Adrenal gland (tissue), 5 donors: ENCODE measurements around the gene UBC.

ENCODE experiments used
- POLR2A ChIP-seq, 2 donors: fragments of 450-650 bp; IDR thresholded peaks; one replicate each; pipeline ENCODE4 v1.6.1; 2017; ENCODE audit warnings: antibody characterized with exemption in 2 of 2, mild to moderate bottlenecking in 2 of 2, moderate library complexity in 1 of 2
- TF ChIP-seq, protein P1 (sequence below), 6 experiments: fragments of 450-650 bp in 4 of 6; fragments of 200-600 bp in 2 of 6; sonication (generic) in 1 of 6; IDR thresholded peaks; 1 replicate in 5 of 6; 2 replicates in 1 of 6; pipeline versions ENCODE4 v1.5.1 to v1.8.0; 2016 to 2021; ENCODE audit warnings: antibody characterized with exemption in 6 of 6, mild to moderate bottlenecking in 2 of 6, moderate library complexity in 1 of 6
- donor health status: DM: no; HTN: no; CAD: no.

GRCh38 chr12:124941170-124941527, 26.7 kb upstream of the UBC start:
- TF ChIP-seq, protein P1, sequence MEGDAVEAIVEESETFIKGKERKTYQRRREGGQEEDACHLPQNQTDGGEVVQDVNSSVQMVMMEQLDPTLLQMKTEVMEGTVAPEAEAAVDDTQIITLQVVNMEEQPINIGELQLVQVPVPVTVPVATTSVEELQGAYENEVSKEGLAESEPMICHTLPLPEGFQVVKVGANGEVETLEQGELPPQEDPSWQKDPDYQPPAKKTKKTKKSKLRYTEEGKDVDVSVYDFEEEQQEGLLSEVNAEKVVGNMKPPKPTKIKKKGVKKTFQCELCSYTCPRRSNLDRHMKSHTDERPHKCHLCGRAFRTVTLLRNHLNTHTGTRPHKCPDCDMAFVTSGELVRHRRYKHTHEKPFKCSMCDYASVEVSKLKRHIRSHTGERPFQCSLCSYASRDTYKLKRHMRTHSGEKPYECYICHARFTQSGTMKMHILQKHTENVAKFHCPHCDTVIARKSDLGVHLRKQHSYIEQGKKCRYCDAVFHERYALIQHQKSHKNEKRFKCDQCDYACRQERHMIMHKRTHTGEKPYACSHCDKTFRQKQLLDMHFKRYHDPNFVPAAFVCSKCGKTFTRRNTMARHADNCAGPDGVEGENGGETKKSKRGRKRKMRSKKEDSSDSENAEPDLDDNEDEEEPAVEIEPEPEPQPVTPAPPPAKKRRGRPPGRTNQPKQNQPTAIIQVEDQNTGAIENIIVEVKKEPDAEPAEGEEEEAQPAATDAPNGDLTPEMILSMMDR (IDR thresholded peaks at IDR 0.05): no peak
- no peak for TF ChIP-seq POLR2A (IDR thresholded peaks at IDR 0.05)
